H7 (cell line): ENCODE results near the gene ETDA. TPM values are rescaled to one million over a fixed set of nuclear protein-coding genes. Genes with fewer than 3 reads are reported as not detected.
A peak's percentile ranks its signal among the peaks of the same experiment; 100 is the strongest.

Source experiments
- DNase-seq: peaks from one replicate; pipeline ENCODE4 v3.0.0; 2012
- H3K27me3 ChIP-seq: 2 replicates; pipeline ENCODE4 v1.6.0; 2011; ENCODE audit warnings: mild to moderate bottlenecking, low read length; ENCODE audit not compliant: control insufficient read depth, insufficient read depth
- H3K36me3 ChIP-seq: replicated peaks from 2 replicates; pipeline ENCODE4 v1.5.1; 2011; ENCODE audit warnings: low read length; ENCODE audit not compliant: control insufficient read depth, insufficient read depth
- H3K4me3 ChIP-seq: 2 replicates; pipeline ENCODE4 v1.5.1; 2011; ENCODE audit warnings: low read depth, mild to moderate bottlenecking, control low read depth, low read length, moderate library complexity; ENCODE audit not compliant: insufficient read depth
- total RNA-seq: library from RNA; depleted of rRNA; stranded (reverse); fragments of >200 nt; shearing (Covaris generic); gene quantifications from 2 replicates; pipeline ENCODE4 v1.2.3, GENCODE V29; 2014; rRNA removed

Gene ETDA
- total RNA-seq, 1 experiment from 2014 or later: not detected

GRCh38 chrX:135302269-135302873 lies 50.5 kb downstream of the ETDA start:
- Histone ChIP-seq H3K36me3 (no peaks in the 10 kb centered on the region), H3K4me3 (no peak overlapping the region), H3K27me3 (no peaks in the 10 kb centered on the region; the same call in 1 of the 2 replicates)
- peak; percentile 9 for DNase-seq

Other genes starting within 250 kb of the ETDA start
- gene RTL8B, start 229.5 kb upstream of the ETDA start, total RNA-seq: 6.8 and 10.1 TPM in 2 replicates
- 58.9 and 59.9 TPM in 2 replicates for gene RTL8C, start 219.7 kb upstream of the ETDA start, total RNA-seq
- gene RTL8A, start 199.9 kb upstream of the ETDA start, total RNA-seq: 47.9 and 53.7 TPM in 2 replicates
- gene SMIM10L2B, start 153.3 kb upstream of the ETDA start, total RNA-seq: 9.7 and 11.3 TPM in 2 replicates
- gene ETDB, start 131.5 kb upstream of the ETDA start, total RNA-seq: not detected in 2 replicates
- gene CT55, start 80.7 kb upstream of the ETDA start, total RNA-seq: 0.10 TPM in 1 of 2 replicates, not detected in the other
- not detected in 2 replicates for gene ETDC, start 57.4 kb downstream of the ETDA start, total RNA-seq
- gene ZNF75D, start 92.0 kb downstream of the ETDA start, total RNA-seq: 4.1 and 6.5 TPM in 2 replicates
- 4.6 and 8.1 TPM in 2 replicates for gene ZNF449, start 92.7 kb downstream of the ETDA start, total RNA-seq
- gene SMIM10L2A, start 169.9 kb downstream of the ETDA start, total RNA-seq: 7.0 and 11.5 TPM in 2 replicates